Neural progenitor cell (in vitro differentiated cells): ENCODE results near the gene SIX3. TPM values are rescaled to one million over a fixed set of nuclear protein-coding genes. Genes with fewer than 3 reads are reported as not detected.

Source experiments
- DNase-seq: peaks from one replicate; pipeline ENCODE4 v3.0.0-alpha.2; 2016; ENCODE audit warnings: low spot score
- H2AFZ ChIP-seq: fragments of 200-600 bp; sonication (generic); replicated peaks from 2 replicates; pipeline ENCODE4 v1.6.1; 2016; ENCODE audit warnings: antibody characterized with exemption
- H3F3A ChIP-seq: fragments of 200-600 bp; sonication (generic); 2 replicates; pipeline ENCODE4 v1.6.1; 2016; ENCODE audit warnings: antibody characterized with exemption, low read depth
- H3K27ac ChIP-seq: fragments of 200-600 bp; sonication (generic); 2 replicates; pipeline ENCODE4 v1.5.1; 2016; ENCODE audit warnings: mild to moderate bottlenecking
- H3K27me3 ChIP-seq: fragments of 200-600 bp; sonication (generic); 2 replicates; pipeline ENCODE4 v1.6.1; 2016; ENCODE audit warnings: mild to moderate bottlenecking, moderate library complexity
- H3K36me3 ChIP-seq: fragments of 200-600 bp; sonication (generic); 2 replicates; pipeline ENCODE4 v1.5.1; 2016
- H3K4me1 ChIP-seq: fragments of 200-600 bp; sonication (generic); 2 replicates; pipeline ENCODE4 v1.6.1; 2016; ENCODE audit warnings: mixed run types
- H3K4me2 ChIP-seq: fragments of 200-600 bp; sonication (generic); 2 replicates; pipeline ENCODE4 v1.6.1; 2016
- H3K4me3 ChIP-seq: fragments of 200-600 bp; sonication (generic); 2 replicates; pipeline ENCODE4 v1.5.1; 2016
- H3K79me2 ChIP-seq: fragments of 200-600 bp; sonication (generic); 2 replicates; pipeline ENCODE4 v1.6.1; 2016; ENCODE audit warnings: low read depth
- H3K9ac ChIP-seq: fragments of 200-600 bp; sonication (generic); 2 replicates; pipeline ENCODE4 v1.6.1; 2016
- H3K9me3 ChIP-seq: fragments of 200-600 bp; sonication (generic); 2 replicates; pipeline ENCODE4 v1.5.1; 2016; ENCODE audit warnings: low read depth
- H4K20me1 ChIP-seq: fragments of 200-600 bp; sonication (generic); 2 replicates; pipeline ENCODE4 v1.6.1; 2016; ENCODE audit warnings: low read depth
- H3K27ac Mint-ChIP-seq: 3 replicates; pipeline ENCODE4 v1.8.0; 2021; ENCODE audit warnings: mixed read lengths
- H3K27me3 Mint-ChIP-seq: 2 replicates; pipeline ENCODE4 v1.8.0; 2022; ENCODE audit warnings: low read depth, mild to moderate bottlenecking, inconsistent platforms, moderate library complexity, mixed read lengths; ENCODE audit not compliant: insufficient read depth
- H3K36me3 Mint-ChIP-seq: 3 replicates; pipeline ENCODE4 v1.8.0; 2021; ENCODE audit warnings: mixed read lengths
- H3K4me1 Mint-ChIP-seq: 3 replicates; pipeline ENCODE4 v1.8.0; 2021; ENCODE audit warnings: mixed read lengths
- H3K4me3 Mint-ChIP-seq: 3 replicates; pipeline ENCODE4 v1.8.0; 2021; ENCODE audit warnings: mild to moderate bottlenecking, moderate library complexity, mixed read lengths
- H3K9me3 Mint-ChIP-seq: 3 replicates; pipeline ENCODE4 v1.8.0; 2020; ENCODE audit warnings: mixed read lengths
- EZH2 ChIP-seq: fragments of 200-600 bp; sonication (generic); IDR thresholded peaks from 2 replicates; pipeline ENCODE4 v1.6.1; 2017; ENCODE audit warnings: antibody characterized with exemption, mild to moderate bottlenecking, moderate library complexity
- EZH2phosphoT487 ChIP-seq: fragments of 200-600 bp; sonication (generic); IDR thresholded peaks from 2 replicates; pipeline ENCODE4 v1.6.1; 2017; ENCODE audit warnings: antibody characterized with exemption
- total RNA-seq: library from RNA; depleted of rRNA; stranded (reverse); fragments of >200 nt; gene quantifications from 2 replicates; pipeline ENCODE4 v1.2.3, GENCODE V29; 2015; ENCODE audit warnings: low replicate concordance
- TF ChIP-seq, protein P1 (sequence below): fragments of 200-600 bp; sonication (generic); IDR thresholded peaks from 2 replicates; pipeline ENCODE4 v1.5.1; 2017; ENCODE audit warnings: antibody characterized with exemption, mild to moderate bottlenecking

Gene SIX3
- total RNA-seq, 1 donor from 2014 or later, result 14.5 TPM

DNA sequence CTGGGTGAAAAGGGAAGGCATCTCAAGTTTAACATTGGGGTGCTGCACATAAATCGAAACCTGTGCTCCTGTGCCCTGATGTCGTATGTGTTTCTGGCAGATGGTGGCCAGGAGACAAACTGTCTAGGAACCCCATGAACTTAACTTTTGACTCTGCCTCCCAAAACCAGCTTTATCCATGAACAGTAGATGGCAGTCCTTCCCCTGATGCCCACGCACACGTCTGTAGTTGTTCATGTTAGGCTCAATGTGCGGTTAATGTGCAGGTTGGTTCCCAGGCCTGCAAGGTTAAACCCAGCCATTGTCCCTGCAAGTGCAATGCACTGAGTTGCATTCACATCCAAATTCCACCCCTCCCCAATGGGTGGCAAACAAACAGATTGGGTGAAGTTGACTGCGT is 44.1 kb upstream of the SIX3 start:
- H3K9me3 ChIP-seq, result no peaks in the 10 kb centered on the region
- H3K36me3 ChIP-seq, result no peaks in the 10 kb centered on the region
- no peaks in the 10 kb centered on the region for H3K79me2 ChIP-seq
- peaks cover 3% of the 10 kb centered on the region for H3F3A ChIP-seq
- peaks cover 8% of the 10 kb centered on the region for H3K27me3 Mint-ChIP-seq
- no peaks in the 10 kb centered on the region for H4K20me1 ChIP-seq
- no peak overlapping the region for H2AFZ ChIP-seq
- peaks cover 3% of the 10 kb centered on the region for H3K4me1 Mint-ChIP-seq
- H3K27me3 ChIP-seq, result no peaks in the 10 kb centered on the region
- no peak overlapping the region for H3K4me2 ChIP-seq
- H3K36me3 Mint-ChIP-seq, result no peaks in the 10 kb centered on the region
- DNase-seq, result no peak
- no peak overlapping the region for H3K9ac ChIP-seq
- H3K27ac ChIP-seq, result no peak overlapping the region
- no peak overlapping the region for H3K4me3 ChIP-seq
- no peak overlapping the region for H3K4me3 Mint-ChIP-seq
- TF ChIP-seq EZH2phosphoT487, result no peak
- TF ChIP-seq EZH2, result no peak
- TF ChIP-seq, protein P1, sequence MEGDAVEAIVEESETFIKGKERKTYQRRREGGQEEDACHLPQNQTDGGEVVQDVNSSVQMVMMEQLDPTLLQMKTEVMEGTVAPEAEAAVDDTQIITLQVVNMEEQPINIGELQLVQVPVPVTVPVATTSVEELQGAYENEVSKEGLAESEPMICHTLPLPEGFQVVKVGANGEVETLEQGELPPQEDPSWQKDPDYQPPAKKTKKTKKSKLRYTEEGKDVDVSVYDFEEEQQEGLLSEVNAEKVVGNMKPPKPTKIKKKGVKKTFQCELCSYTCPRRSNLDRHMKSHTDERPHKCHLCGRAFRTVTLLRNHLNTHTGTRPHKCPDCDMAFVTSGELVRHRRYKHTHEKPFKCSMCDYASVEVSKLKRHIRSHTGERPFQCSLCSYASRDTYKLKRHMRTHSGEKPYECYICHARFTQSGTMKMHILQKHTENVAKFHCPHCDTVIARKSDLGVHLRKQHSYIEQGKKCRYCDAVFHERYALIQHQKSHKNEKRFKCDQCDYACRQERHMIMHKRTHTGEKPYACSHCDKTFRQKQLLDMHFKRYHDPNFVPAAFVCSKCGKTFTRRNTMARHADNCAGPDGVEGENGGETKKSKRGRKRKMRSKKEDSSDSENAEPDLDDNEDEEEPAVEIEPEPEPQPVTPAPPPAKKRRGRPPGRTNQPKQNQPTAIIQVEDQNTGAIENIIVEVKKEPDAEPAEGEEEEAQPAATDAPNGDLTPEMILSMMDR, result peak; percentile 15
- H3K9me3 Mint-ChIP-seq, result peaks cover 6% of the 10 kb centered on the region
- peaks cover 7% of the 10 kb centered on the region for H3K4me1 ChIP-seq
- no peak overlapping the region for H3K27ac Mint-ChIP-seq

DNA sequence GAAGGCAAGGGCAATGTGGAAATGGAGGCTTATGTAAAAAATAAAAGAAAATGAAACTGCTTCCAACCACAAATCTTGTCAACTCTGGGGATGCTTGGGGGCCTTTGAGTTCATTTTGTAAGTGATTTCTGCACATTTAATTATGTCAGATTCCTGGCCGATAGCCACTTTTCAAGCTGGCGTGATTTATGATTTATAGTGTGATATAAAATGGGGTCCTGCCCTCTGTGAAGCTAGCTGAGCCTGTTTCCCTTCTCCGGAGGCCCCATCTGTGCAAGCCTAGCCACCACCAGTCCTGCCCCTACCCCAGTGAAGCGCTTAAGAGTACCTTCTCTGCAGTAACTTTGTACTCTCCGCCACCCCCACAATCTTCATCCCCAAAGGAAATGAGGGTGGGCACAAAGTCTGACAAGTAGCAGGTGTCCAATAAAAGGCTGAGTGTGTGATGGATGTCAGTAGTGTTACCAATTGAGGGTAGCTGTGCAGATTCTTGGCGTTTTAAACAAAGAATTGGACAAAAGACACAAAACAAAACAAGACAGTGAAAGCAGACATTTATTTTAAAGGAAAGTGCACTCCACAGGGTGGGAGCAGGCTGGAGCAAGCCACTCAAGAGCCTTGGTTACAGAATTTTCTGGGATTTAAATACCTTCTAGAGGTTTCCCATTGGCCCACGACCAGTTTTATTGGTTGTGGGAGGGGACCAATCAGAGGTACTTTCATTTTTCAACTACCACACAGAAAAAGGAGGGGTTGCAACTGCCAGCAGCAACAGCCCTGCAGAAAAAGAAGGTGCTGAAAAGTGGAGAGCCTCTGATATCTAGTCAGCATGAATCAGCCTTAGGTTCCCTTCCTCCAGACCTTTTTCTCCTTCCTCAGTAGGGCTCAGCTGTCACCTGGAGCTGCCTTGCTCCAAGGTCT is 39.0 kb upstream of the SIX3 start:
- Histone ChIP-seq H3K79me2 (no peaks in the 10 kb centered on the region), H3K36me3 (no peaks in the 10 kb centered on the region), H2AFZ (peak overlapping the region; percentile 50), H3K27me3 (no peaks in the 10 kb centered on the region), H3K27ac (no peak overlapping the region), H3K4me3 (no peak overlapping the region), H4K20me1 (no peaks in the 10 kb centered on the region), H3K4me1 (peaks cover 3% of the 10 kb centered on the region), H3K4me2 (no peak overlapping the region), H3K9ac (no peak overlapping the region), H3K9me3 (no peaks in the 10 kb centered on the region), H3F3A (peaks cover 8% of the 10 kb centered on the region)
- no peak for DNase-seq
- Mint-ChIP-seq H3K4me1 (no peaks in the 10 kb centered on the region), H3K36me3 (no peaks in the 10 kb centered on the region), H3K27ac (no peak overlapping the region), H3K9me3 (no peaks in the 10 kb centered on the region), H3K27me3 (peaks cover 15% of the 10 kb centered on the region), H3K4me3 (no peak overlapping the region)
- no peak for TF ChIP-seq EZH2phosphoT487

DNA sequence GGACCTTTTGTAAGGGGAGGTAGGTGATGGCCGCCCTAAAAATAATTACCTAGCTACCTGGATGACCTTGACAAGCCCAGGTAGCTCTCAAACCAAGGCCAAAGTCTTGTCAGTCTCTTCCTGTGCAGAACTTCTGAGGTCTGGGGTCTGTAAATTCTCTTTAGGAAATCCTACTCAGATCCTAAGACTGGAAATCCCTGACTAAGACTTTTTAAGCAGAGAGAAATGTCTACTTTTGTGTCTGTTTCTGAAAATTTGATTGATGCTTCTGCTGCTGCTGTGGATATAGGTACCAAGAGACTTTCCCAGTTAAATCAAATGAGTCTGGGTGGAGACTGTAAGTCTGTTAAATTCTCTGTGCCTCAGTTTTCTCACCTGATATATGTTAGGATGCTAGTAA is 36.9 kb upstream of the SIX3 start:
- Mint-ChIP-seq H3K27ac (no peak overlapping the region), H3K36me3 (no peaks in the 10 kb centered on the region), H3K4me3 (no peak overlapping the region), H3K27me3 (peaks cover 12% of the 10 kb centered on the region), H3K4me1 (no peaks in the 10 kb centered on the region), H3K9me3 (peaks cover 5% of the 10 kb centered on the region)
- Histone ChIP-seq H3K4me1 (peaks cover 3% of the 10 kb centered on the region), H3F3A (peaks cover 8% of the 10 kb centered on the region), H4K20me1 (no peaks in the 10 kb centered on the region), H3K27ac (no peak overlapping the region), H3K79me2 (no peaks in the 10 kb centered on the region), H3K9ac (no peak overlapping the region), H3K9me3 (no peaks in the 10 kb centered on the region), H3K4me2 (no peak overlapping the region), H3K36me3 (no peaks in the 10 kb centered on the region), H2AFZ (no peak overlapping the region), H3K4me3 (no peak overlapping the region), H3K27me3 (no peaks in the 10 kb centered on the region)
- no peak for DNase-seq
- TF ChIP-seq EZH2 (no peak), EZH2phosphoT487 (no peak)
- TF ChIP-seq, protein P1, result no peak

- peaks cover under 1% of the 10 kb centered on the region for H3K36me3 Mint-ChIP-seq
- no peak for DNase-seq
- no peaks in the 10 kb centered on the region for H3K27me3 ChIP-seq
- no peak for TF ChIP-seq EZH2
- no peak for TF ChIP-seq EZH2phosphoT487
- TF ChIP-seq, protein P1, result no peak
- no peak overlapping the region for H3K4me3 Mint-ChIP-seq
- H3K4me2 ChIP-seq, result no peak overlapping the region
- H3K9ac ChIP-seq, result no peak overlapping the region
- peaks cover 3% of the 10 kb centered on the region for H3K4me1 ChIP-seq
- H3K79me2 ChIP-seq, result no peaks in the 10 kb centered on the region
- H3K36me3 ChIP-seq, result no peaks in the 10 kb centered on the region
- H3K9me3 Mint-ChIP-seq, result peaks cover 20% of the 10 kb centered on the region
- peaks cover 8% of the 10 kb centered on the region for H3F3A ChIP-seq
- H2AFZ ChIP-seq, result no peak overlapping the region
- H4K20me1 ChIP-seq, result no peaks in the 10 kb centered on the region
- no peak overlapping the region for H3K27ac ChIP-seq
- no peak overlapping the region for H3K27ac Mint-ChIP-seq
- H3K4me3 ChIP-seq, result no peak overlapping the region
- no peaks in the 10 kb centered on the region for H3K4me1 Mint-ChIP-seq
- H3K9me3 ChIP-seq, result no peaks in the 10 kb centered on the region
- H3K27me3 Mint-ChIP-seq, result peaks cover 15% of the 10 kb centered on the region
Observed at GRCh38 chr2:44906972-44907371, 34.5 kb upstream of the SIX3 start.
